ENCODE measurements around the gene CPB2. TPM values are rescaled to one million over a fixed set of nuclear protein-coding genes. Genes with fewer than 3 reads are reported as not detected.

Gene CPB2
- polyA plus RNA-seq, 1 donor (not counting 4 experiments of a cell fraction or from before 2014, with no cell fraction given): 0.26 TPM

DNA sequence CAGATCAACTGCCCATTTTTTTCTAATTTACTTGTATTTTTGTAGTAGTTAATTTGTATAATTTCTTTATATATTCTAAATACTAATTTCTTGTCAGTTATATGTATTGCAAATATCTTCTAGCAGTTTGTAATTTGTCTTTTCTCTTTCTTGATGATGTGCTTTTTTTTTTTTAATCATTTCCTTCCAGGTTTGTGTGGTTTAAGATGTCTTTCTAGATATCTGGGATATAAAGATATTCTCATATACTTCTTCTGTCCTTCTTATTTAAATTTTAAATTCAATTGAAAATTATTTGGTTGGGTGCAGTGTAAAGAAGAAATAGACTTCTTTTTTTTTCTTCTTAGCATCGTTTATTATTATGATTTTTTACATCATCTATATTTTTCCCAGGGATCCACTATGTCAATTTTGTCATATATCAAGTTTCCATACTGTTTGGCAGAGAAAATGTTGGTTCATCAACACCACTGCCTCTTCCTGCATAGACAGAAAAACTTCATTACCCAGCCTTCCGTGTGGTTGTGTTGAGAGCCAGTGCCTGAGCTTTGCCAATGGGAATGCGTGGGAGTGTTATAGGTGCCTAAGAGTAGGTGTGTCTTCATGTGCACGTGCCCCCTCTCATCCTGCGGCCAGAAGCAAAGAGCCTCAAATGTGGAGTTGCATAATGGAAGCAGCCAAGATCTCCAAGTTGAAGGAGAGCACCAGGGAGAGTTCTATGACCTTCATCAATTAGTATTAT is 15.8 kb downstream of the CPB2 start:
- TF ChIP-seq CTCF (optimal IDR thresholded peaks at IDR 0.05 in 1 of 3, IDR thresholded peaks at IDR 0.05 in 1 of 3, conservative IDR thresholded peaks at IDR 0.05 in 1 of 3; ENCODE audit: extremely low read depth in 1 of 3, insufficient read depth in 2 of 3, low read length in 3 of 3): no peak
- no peak for TF ChIP-seq EZH2 (IDR thresholded peaks at IDR 0.05; ENCODE audit: low read length)
- Histone ChIP-seq H3K4me3 (ENCODE audit: control insufficient read depth in 2 of 3, extremely low read depth in 1 of 3, insufficient read depth in 2 of 3, low read depth in 1 of 3, low read length in 3 of 3) (no peak overlapping the region), H3K9me1 (ENCODE audit: control insufficient read depth, extremely low read depth, insufficient read depth, low read length) (no peaks in the 10 kb centered on the region), H4K20me1 (ENCODE audit: control insufficient read depth, extremely low read depth, insufficient read depth, low read length) (no peaks in the 10 kb centered on the region), H3K27me3 (ENCODE audit: control insufficient read depth, extremely low read depth, insufficient read depth, low read length) (no peaks in the 10 kb centered on the region), H3K79me2 (ENCODE audit: control insufficient read depth, insufficient read depth, low read length) (no peaks in the 10 kb centered on the region), H3K9ac (ENCODE audit: control insufficient read depth, extremely low read depth, insufficient read depth, low read length) (no peak overlapping the region), H3K27ac (ENCODE audit: control insufficient read depth, insufficient read depth, low read length) (no peak overlapping the region), H3K9me3 (ENCODE audit: control insufficient read depth, low read depth, low read length) (no peaks in the 10 kb centered on the region), H3K4me2 (ENCODE audit: control insufficient read depth, extremely low read depth, insufficient read depth, low read depth, low read length) (no peak overlapping the region), H3K36me3 (ENCODE audit: control insufficient read depth in 2 of 2, extremely low read depth in 1 of 2, insufficient read depth in 2 of 2, low read length in 2 of 2) (no peaks in the 10 kb centered on the region), H2AFZ (ENCODE audit: control insufficient read depth, low read length) (no peak overlapping the region), H3K4me1 (ENCODE audit: control insufficient read depth, extremely low read depth, insufficient read depth, low read length) (no peaks in the 10 kb centered on the region)
- DNase-seq (ENCODE audit: low read depth, low spot score): no peak
- no peak for FAIRE-seq
- dilution Hi-C loops (cut with MboI; ENCODE audit: extremely low pct_ligation_motif_present, low sequenced_read_pairs): no loop called here

GRCh38 chr13:46087481-46087880 is 17.4 kb downstream of the CPB2 start:
- Histone ChIP-seq H3K9me3 (ENCODE audit: control insufficient read depth, low read depth, low read length) (no peaks in the 10 kb centered on the region), H3K4me2 (ENCODE audit: control insufficient read depth, extremely low read depth, insufficient read depth, low read depth, low read length) (no peak overlapping the region), H2AFZ (ENCODE audit: control insufficient read depth, low read length) (no peak overlapping the region), H3K27me3 (ENCODE audit: control insufficient read depth, extremely low read depth, insufficient read depth, low read length) (no peaks in the 10 kb centered on the region), H3K79me2 (ENCODE audit: control insufficient read depth, insufficient read depth, low read length) (no peaks in the 10 kb centered on the region), H3K4me3 (ENCODE audit: control insufficient read depth in 2 of 3, extremely low read depth in 1 of 3, insufficient read depth in 2 of 3, low read depth in 1 of 3, low read length in 3 of 3) (no peak overlapping the region), H3K9me1 (ENCODE audit: control insufficient read depth, extremely low read depth, insufficient read depth, low read length) (no peaks in the 10 kb centered on the region), H3K27ac (ENCODE audit: control insufficient read depth, insufficient read depth, low read length) (no peak overlapping the region), H3K9ac (ENCODE audit: control insufficient read depth, extremely low read depth, insufficient read depth, low read length) (no peak overlapping the region), H4K20me1 (ENCODE audit: control insufficient read depth, extremely low read depth, insufficient read depth, low read length) (no peaks in the 10 kb centered on the region), H3K4me1 (ENCODE audit: control insufficient read depth, extremely low read depth, insufficient read depth, low read length) (no peaks in the 10 kb centered on the region), H3K36me3 (ENCODE audit: control insufficient read depth in 2 of 2, extremely low read depth in 1 of 2, insufficient read depth in 2 of 2, low read length in 2 of 2) (no peaks in the 10 kb centered on the region)
- DNase-seq (ENCODE audit: low read depth, low spot score) (no peak), FAIRE-seq (no peak)
- dilution Hi-C loops (cut with MboI; ENCODE audit: extremely low pct_ligation_motif_present, low sequenced_read_pairs): no loop called here
- TF ChIP-seq EZH2 (IDR thresholded peaks at IDR 0.05; ENCODE audit: low read length) (no peak), CTCF (optimal IDR thresholded peaks at IDR 0.05 in 1 of 3, IDR thresholded peaks at IDR 0.05 in 1 of 3, conservative IDR thresholded peaks at IDR 0.05 in 1 of 3; ENCODE audit: extremely low read depth in 1 of 3, insufficient read depth in 2 of 3, low read length in 3 of 3) (no peak)
